Neural progenitor cell (in vitro differentiated cells): Measurements from ENCODE around the gene ZSCAN5A. TPM values are rescaled to one million over a fixed set of nuclear protein-coding genes. Genes with fewer than 3 reads are reported as not detected.
"Not testable (repeated sequence)": the region's sequence is repeated elsewhere in the genome, so short reads cannot be mapped to it uniquely, and the experiment has no call there.

Experiments
- DNase-seq: peaks from one replicate; pipeline ENCODE4 v3.0.0-alpha.2; 2016; ENCODE audit warnings: low spot score
- H2AFZ ChIP-seq: fragments of 200-600 bp; sonication (generic); replicated peaks from 2 replicates; pipeline ENCODE4 v1.6.1; 2016; ENCODE audit warnings: antibody characterized with exemption
- H3F3A ChIP-seq: fragments of 200-600 bp; sonication (generic); 2 replicates; pipeline ENCODE4 v1.6.1; 2016; ENCODE audit warnings: antibody characterized with exemption, low read depth
- H3K27ac ChIP-seq: fragments of 200-600 bp; sonication (generic); 2 replicates; pipeline ENCODE4 v1.5.1; 2016; ENCODE audit warnings: mild to moderate bottlenecking
- H3K27me3 ChIP-seq: fragments of 200-600 bp; sonication (generic); 2 replicates; pipeline ENCODE4 v1.6.1; 2016; ENCODE audit warnings: mild to moderate bottlenecking, moderate library complexity
- H3K36me3 ChIP-seq: fragments of 200-600 bp; sonication (generic); 2 replicates; pipeline ENCODE4 v1.5.1; 2016
- H3K4me1 ChIP-seq: fragments of 200-600 bp; sonication (generic); 2 replicates; pipeline ENCODE4 v1.6.1; 2016; ENCODE audit warnings: mixed run types
- H3K4me2 ChIP-seq: fragments of 200-600 bp; sonication (generic); 2 replicates; pipeline ENCODE4 v1.6.1; 2016
- H3K4me3 ChIP-seq: fragments of 200-600 bp; sonication (generic); 2 replicates; pipeline ENCODE4 v1.5.1; 2016
- H3K79me2 ChIP-seq: fragments of 200-600 bp; sonication (generic); 2 replicates; pipeline ENCODE4 v1.6.1; 2016; ENCODE audit warnings: low read depth
- H3K9ac ChIP-seq: fragments of 200-600 bp; sonication (generic); 2 replicates; pipeline ENCODE4 v1.6.1; 2016
- H3K9me3 ChIP-seq: fragments of 200-600 bp; sonication (generic); 2 replicates; pipeline ENCODE4 v1.5.1; 2016; ENCODE audit warnings: low read depth
- H4K20me1 ChIP-seq: fragments of 200-600 bp; sonication (generic); 2 replicates; pipeline ENCODE4 v1.6.1; 2016; ENCODE audit warnings: low read depth
- H3K27ac Mint-ChIP-seq: 3 replicates; pipeline ENCODE4 v1.8.0; 2021; ENCODE audit warnings: mixed read lengths
- H3K27me3 Mint-ChIP-seq: 2 replicates; pipeline ENCODE4 v1.8.0; 2022; ENCODE audit warnings: low read depth, mild to moderate bottlenecking, inconsistent platforms, moderate library complexity, mixed read lengths; ENCODE audit not compliant: insufficient read depth
- H3K36me3 Mint-ChIP-seq: 3 replicates; pipeline ENCODE4 v1.8.0; 2021; ENCODE audit warnings: mixed read lengths
- H3K4me1 Mint-ChIP-seq: 3 replicates; pipeline ENCODE4 v1.8.0; 2021; ENCODE audit warnings: mixed read lengths
- H3K4me3 Mint-ChIP-seq: 3 replicates; pipeline ENCODE4 v1.8.0; 2021; ENCODE audit warnings: mild to moderate bottlenecking, moderate library complexity, mixed read lengths
- H3K9me3 Mint-ChIP-seq: 3 replicates; pipeline ENCODE4 v1.8.0; 2020; ENCODE audit warnings: mixed read lengths
- EZH2 ChIP-seq: fragments of 200-600 bp; sonication (generic); IDR thresholded peaks from 2 replicates; pipeline ENCODE4 v1.6.1; 2017; ENCODE audit warnings: antibody characterized with exemption, mild to moderate bottlenecking, moderate library complexity
- EZH2phosphoT487 ChIP-seq: fragments of 200-600 bp; sonication (generic); IDR thresholded peaks from 2 replicates; pipeline ENCODE4 v1.6.1; 2017; ENCODE audit warnings: antibody characterized with exemption
- total RNA-seq: library from RNA; depleted of rRNA; stranded (reverse); fragments of >200 nt; gene quantifications from 2 replicates; pipeline ENCODE4 v1.2.3, GENCODE V29; 2015; ENCODE audit warnings: low replicate concordance
- TF ChIP-seq, protein P1 (sequence below): fragments of 200-600 bp; sonication (generic); IDR thresholded peaks from 2 replicates; pipeline ENCODE4 v1.5.1; 2017; ENCODE audit warnings: antibody characterized with exemption, mild to moderate bottlenecking

The ZSCAN5A gene
- total RNA-seq, 1 donor from 2014 or later: 1.6 TPM

DNA sequence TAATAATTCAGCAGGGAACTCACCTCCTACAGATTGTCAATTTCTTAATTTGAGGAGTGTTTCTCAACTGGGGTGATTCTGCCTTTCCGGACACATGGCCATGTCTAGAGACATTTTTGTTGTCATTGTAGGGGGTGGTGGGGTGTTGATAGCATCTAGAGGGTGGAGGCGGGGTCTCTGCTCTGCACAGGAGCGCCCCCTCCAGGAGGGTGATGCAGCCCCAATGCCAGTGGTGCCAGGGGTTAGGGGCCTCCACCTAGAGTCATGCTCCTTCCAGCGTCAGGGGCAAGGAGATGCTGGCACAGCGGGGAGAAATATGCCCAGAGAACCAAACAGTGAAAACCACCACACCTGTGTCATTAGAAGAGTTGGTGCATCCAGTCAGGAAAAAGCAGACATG, 107.1 kb downstream of the ZSCAN5A start:
- not testable (repeated sequence) for H3K36me3 Mint-ChIP-seq, H3K4me1 ChIP-seq, H3K27ac Mint-ChIP-seq, H3K9me3 Mint-ChIP-seq, H3K9ac ChIP-seq, H3K9me3 ChIP-seq, H3K4me1 Mint-ChIP-seq, H3K79me2 ChIP-seq, H2AFZ ChIP-seq, H3F3A ChIP-seq, H3K4me3 ChIP-seq, H3K4me3 Mint-ChIP-seq, DNase-seq, H3K36me3 ChIP-seq, H4K20me1 ChIP-seq, H3K4me2 ChIP-seq, H3K27ac ChIP-seq, H3K27me3 ChIP-seq
- TF ChIP-seq, protein P1, sequence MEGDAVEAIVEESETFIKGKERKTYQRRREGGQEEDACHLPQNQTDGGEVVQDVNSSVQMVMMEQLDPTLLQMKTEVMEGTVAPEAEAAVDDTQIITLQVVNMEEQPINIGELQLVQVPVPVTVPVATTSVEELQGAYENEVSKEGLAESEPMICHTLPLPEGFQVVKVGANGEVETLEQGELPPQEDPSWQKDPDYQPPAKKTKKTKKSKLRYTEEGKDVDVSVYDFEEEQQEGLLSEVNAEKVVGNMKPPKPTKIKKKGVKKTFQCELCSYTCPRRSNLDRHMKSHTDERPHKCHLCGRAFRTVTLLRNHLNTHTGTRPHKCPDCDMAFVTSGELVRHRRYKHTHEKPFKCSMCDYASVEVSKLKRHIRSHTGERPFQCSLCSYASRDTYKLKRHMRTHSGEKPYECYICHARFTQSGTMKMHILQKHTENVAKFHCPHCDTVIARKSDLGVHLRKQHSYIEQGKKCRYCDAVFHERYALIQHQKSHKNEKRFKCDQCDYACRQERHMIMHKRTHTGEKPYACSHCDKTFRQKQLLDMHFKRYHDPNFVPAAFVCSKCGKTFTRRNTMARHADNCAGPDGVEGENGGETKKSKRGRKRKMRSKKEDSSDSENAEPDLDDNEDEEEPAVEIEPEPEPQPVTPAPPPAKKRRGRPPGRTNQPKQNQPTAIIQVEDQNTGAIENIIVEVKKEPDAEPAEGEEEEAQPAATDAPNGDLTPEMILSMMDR: peak; percentile 15
- peaks cover 11% of the 10 kb centered on the region for H3K27me3 Mint-ChIP-seq

DNA sequence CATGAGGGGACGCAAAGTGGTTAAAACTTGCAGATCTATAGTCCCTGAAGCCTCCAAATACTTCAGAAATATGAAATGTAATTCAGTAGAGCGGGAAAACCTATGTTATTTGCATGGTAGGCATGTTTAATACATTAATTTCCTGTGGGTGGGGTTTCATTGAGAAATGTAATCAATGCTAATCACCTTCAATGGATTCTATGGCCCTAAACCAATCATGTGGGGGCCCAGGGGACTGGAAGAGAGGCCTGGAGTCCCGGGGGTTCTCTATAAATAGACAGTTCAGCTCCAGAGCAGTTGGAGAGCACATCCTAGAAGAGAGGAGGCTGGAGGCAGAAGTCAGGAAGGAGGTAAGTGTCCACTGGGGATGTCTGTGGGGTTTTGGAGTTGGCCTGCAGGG, 112.7 kb downstream of the ZSCAN5A start, which contains the start of gene ZSCAN5C:
Gene ZSCAN5C (plus strand): TSS at position 301 of the 400 bp plus-strand sequence. CDS start 3,641 bp downstream, outside the sequence.
- H3K27me3 Mint-ChIP-seq: peaks cover 5% of the 10 kb centered on the region
- H3K27ac ChIP-seq: no peak within 1 kb of the TSS
- no peak within 1 kb of the TSS for H3K4me3 ChIP-seq

GRCh38 chr19:56199687-56200086, 115.0 kb downstream of the ZSCAN5A start:
- Mint-ChIP-seq H3K4me1 (no peaks in the 10 kb centered on the region), H3K27me3 (peaks cover 8% of the 10 kb centered on the region), H3K27ac (no peak overlapping the region), H3K9me3 (peaks cover 3% of the 10 kb centered on the region), H3K36me3 (no peaks in the 10 kb centered on the region), H3K4me3 (no peak overlapping the region)
- no peak overlapping the region for H3K9ac ChIP-seq
- H4K20me1 ChIP-seq: no peaks in the 10 kb centered on the region
- H3K36me3 ChIP-seq: no peaks in the 10 kb centered on the region
- TF ChIP-seq, protein P1: no peak
- TF ChIP-seq EZH2: no peak
- TF ChIP-seq EZH2phosphoT487: no peak
- H2AFZ ChIP-seq: no peak overlapping the region
- no peaks in the 10 kb centered on the region for H3K9me3 ChIP-seq
- H3F3A ChIP-seq: no peaks in the 10 kb centered on the region
- H3K27me3 ChIP-seq: no peaks in the 10 kb centered on the region
- H3K4me2 ChIP-seq: no peak overlapping the region
- H3K27ac ChIP-seq: no peak overlapping the region
- H3K4me3 ChIP-seq: no peak overlapping the region
- no peaks in the 10 kb centered on the region for H3K79me2 ChIP-seq
- no peak for DNase-seq
- H3K4me1 ChIP-seq: no peaks in the 10 kb centered on the region

More for the DNA sequence above, 112.7 kb downstream of the ZSCAN5A start, which contains the start of gene ZSCAN5C:
- Histone ChIP-seq H3K27me3 (no peaks in the 10 kb centered on the region), H3K36me3 (no peaks in the 10 kb centered on the region), H3K9me3 (no peaks in the 10 kb centered on the region), H2AFZ (no peak within 1 kb of the TSS), H3K9ac (no peak within 1 kb of the TSS), H4K20me1 (no peaks in the 10 kb centered on the region), H3K4me2 (no peak within 1 kb of the TSS), H3F3A (no peaks in the 10 kb centered on the region), H3K79me2 (no peaks in the 10 kb centered on the region), H3K4me1 (no peaks in the 10 kb centered on the region)
- no peak for DNase-seq
- peaks cover 3% of the 10 kb centered on the region for H3K9me3 Mint-ChIP-seq
- no peak within 1 kb of the TSS for H3K4me3 Mint-ChIP-seq
- no peaks in the 10 kb centered on the region for H3K36me3 Mint-ChIP-seq
- no peaks in the 10 kb centered on the region for H3K4me1 Mint-ChIP-seq
- H3K27ac Mint-ChIP-seq: no peak within 1 kb of the TSS
- TF ChIP-seq EZH2 (no peak), EZH2phosphoT487 (no peak)
- TF ChIP-seq, protein P1: no peak

GRCh38 chr19:56197646-56198045, 117.0 kb downstream of the ZSCAN5A start, which contains the start of gene ZSCAN5B:
Gene ZSCAN5B (minus strand): TSS chr19:56197783. CDS start chr19:56193052, 4,731 bp downstream.
- not testable (repeated sequence) for H3K9me3 ChIP-seq, DNase-seq, H3F3A ChIP-seq, H3K36me3 Mint-ChIP-seq, H3K4me3 Mint-ChIP-seq, H3K36me3 ChIP-seq, H3K4me1 Mint-ChIP-seq, H3K27ac ChIP-seq, H3K4me1 ChIP-seq, H3K27me3 Mint-ChIP-seq, H3K9me3 Mint-ChIP-seq, H3K9ac ChIP-seq, H3K79me2 ChIP-seq, H2AFZ ChIP-seq, H4K20me1 ChIP-seq, H3K27ac Mint-ChIP-seq, H3K4me3 ChIP-seq, H3K27me3 ChIP-seq, H3K4me2 ChIP-seq
